Suprapubic skin (tissue), 4 donors: ENCODE results near the gene ACOT7.

Experiments used
- CTCF ChIP-seq, 2 donors: fragments of 200-600 bp in 1 of 2; fragments of 450-650 bp in 1 of 2; sonication (generic) in 1 of 2; IDR thresholded peaks; one replicate each; pipeline ENCODE4 v1.5.1; 2016 to 2019; ENCODE audit warnings: antibody characterized with exemption in 2 of 2, mild to moderate bottlenecking in 1 of 2, moderate library complexity in 1 of 2
- EP300 ChIP-seq: sonication (generic); formaldehyde crosslinking; IDR thresholded peaks from one replicate; pipeline ENCODE4 v1.6.1; 2017; ENCODE audit warnings: antibody characterized with exemption
- POLR2AphosphoS5 ChIP-seq, 3 donors: sonication (generic); formaldehyde crosslinking; IDR thresholded peaks; one replicate each; pipeline ENCODE4 v1.6.1; 2017; ENCODE audit warnings: antibody characterized with exemption in 3 of 3

DNA sequence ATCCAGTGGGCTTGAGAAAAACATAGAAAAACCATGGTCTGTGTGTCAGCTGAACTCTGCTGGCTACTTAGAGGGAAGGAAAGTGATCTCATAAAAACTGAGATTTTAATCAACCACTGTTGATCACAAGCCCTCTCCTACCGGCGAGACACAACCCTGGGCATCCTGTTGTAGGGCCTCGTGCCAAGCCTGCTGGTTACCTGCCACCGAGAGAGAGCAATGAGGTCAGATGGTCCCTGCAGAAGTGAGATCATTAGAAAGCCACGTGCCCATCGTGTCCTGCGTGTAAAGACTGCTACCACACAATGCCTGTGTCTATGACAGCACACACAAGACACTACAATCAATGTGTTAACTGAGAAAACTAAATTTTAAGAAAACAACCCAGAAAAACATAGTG is 91.0 kb downstream of the ACOT7 start:
- TF ChIP-seq CTCF (IDR thresholded peaks at IDR 0.05) (no peak), POLR2AphosphoS5 (IDR thresholded peaks at IDR 0.05) (no peak), EP300 (no peak)
